HEK293 (cell line): ENCODE results near the gene PHF12.

Experiments
- PRDM10 ChIP-seq: fragments of 450-650 bp; formaldehyde crosslinking; IDR thresholded peaks from 2 replicates; pipeline ENCODE4 v1.5.1; 2016; ENCODE audit warnings: missing biosample characterization, missing genetic modification characterization
- ZNF174 ChIP-seq: fragments of 450-650 bp; formaldehyde crosslinking; IDR thresholded peaks from 2 replicates; pipeline ENCODE4 v1.5.0; 2017; ENCODE audit warnings: missing biosample characterization, mild to moderate bottlenecking, missing genetic modification characterization
- TF ChIP-seq, protein P1 (sequence below): fragments of 450-650 bp; formaldehyde crosslinking; IDR thresholded peaks from 2 replicates; pipeline ENCODE4 v1.5.1; 2016; ENCODE audit warnings: missing biosample characterization, missing genetic modification characterization, low read depth

GRCh38 chr17:28948342-28948741 lies 3.0 kb downstream of the PHF12 start:
- TF ChIP-seq PRDM10 (tag by site-specific recombination) = no peak
- TF ChIP-seq ZNF174 (tag by site-specific recombination) = no peak
- TF ChIP-seq, protein P1, sequence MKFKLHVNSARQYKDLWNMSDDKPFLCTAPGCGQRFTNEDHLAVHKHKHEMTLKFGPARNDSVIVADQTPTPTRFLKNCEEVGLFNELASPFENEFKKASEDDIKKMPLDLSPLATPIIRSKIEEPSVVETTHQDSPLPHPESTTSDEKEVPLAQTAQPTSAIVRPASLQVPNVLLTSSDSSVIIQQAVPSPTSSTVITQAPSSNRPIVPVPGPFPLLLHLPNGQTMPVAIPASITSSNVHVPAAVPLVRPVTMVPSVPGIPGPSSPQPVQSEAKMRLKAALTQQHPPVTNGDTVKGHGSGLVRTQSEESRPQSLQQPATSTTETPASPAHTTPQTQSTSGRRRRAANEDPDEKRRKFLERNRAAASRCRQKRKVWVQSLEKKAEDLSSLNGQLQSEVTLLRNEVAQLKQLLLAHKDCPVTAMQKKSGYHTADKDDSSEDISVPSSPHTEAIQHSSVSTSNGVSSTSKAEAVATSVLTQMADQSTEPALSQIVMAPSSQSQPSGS (tag by site-specific recombination) = no peak
